MM.1S (cell line): Measurements from ENCODE around the gene CENPF.

Source experiments
- DNase-seq: peaks from one replicate; pipeline ENCODE4 v3.0.0-alpha.2; 2015
- H2AFZ ChIP-seq: fragments of 300-600 bp; sonication (generic); 2 replicates; pipeline ENCODE4 v1.6.0; 2016; ENCODE audit warnings: antibody characterized with exemption, low read length
- H3F3A ChIP-seq: fragments of 300-600 bp; sonication (generic); 2 replicates; pipeline ENCODE4 v1.6.1; 2016; ENCODE audit warnings: mild to moderate bottlenecking, antibody characterized with exemption, low read length, moderate library complexity, mixed read lengths; ENCODE audit not compliant: insufficient read depth
- H3K27ac ChIP-seq: fragments of 300-600 bp; sonication (generic); 2 replicates; pipeline ENCODE4 v1.5.1; 2016; ENCODE audit warnings: mild to moderate bottlenecking, low read length
- H3K27me3 ChIP-seq: fragments of 300-600 bp; sonication (generic); replicated peaks from 2 replicates; pipeline ENCODE4 v1.6.0; 2016; ENCODE audit warnings: low read length; ENCODE audit not compliant: insufficient read depth
- H3K36me3 ChIP-seq: fragments of 300-600 bp; sonication (generic); replicated peaks from 2 replicates; pipeline ENCODE4 v1.6.1; 2016; ENCODE audit warnings: mild to moderate bottlenecking, low read length, mixed read lengths; ENCODE audit not compliant: insufficient read depth
- H3K4me1 ChIP-seq: fragments of 300-600 bp; sonication (generic); 2 replicates; pipeline ENCODE4 v1.6.1; 2016; ENCODE audit warnings: low read length, mixed read lengths
- H3K4me2 ChIP-seq: fragments of 300-600 bp; sonication (generic); 2 replicates; pipeline ENCODE4 v1.6.0; 2016; ENCODE audit warnings: low read depth, low read length
- H3K4me3 ChIP-seq: fragments of 300-600 bp; sonication (generic); 2 replicates; pipeline ENCODE4 v1.5.1; 2016; ENCODE audit warnings: low read length, mixed read lengths
- H3K79me2 ChIP-seq: fragments of 300-600 bp; sonication (generic); 2 replicates; pipeline ENCODE4 v1.6.1; 2016; ENCODE audit warnings: mixed run types, low read length, mixed read lengths
- H3K9ac ChIP-seq: fragments of 300-600 bp; sonication (generic); 2 replicates; pipeline ENCODE4 v1.6.1; 2016; ENCODE audit warnings: low read length, mixed read lengths
- H3K9me2 ChIP-seq: fragments of 300-600 bp; sonication (generic); replicated peaks from 2 replicates; pipeline ENCODE4 v1.6.1; 2016; ENCODE audit warnings: mild to moderate bottlenecking, low read length, mixed read lengths; ENCODE audit not compliant: insufficient read depth
- H3K9me3 ChIP-seq: fragments of 300-600 bp; sonication (generic); replicated peaks from 2 replicates; pipeline ENCODE4 v1.6.1; 2016; ENCODE audit warnings: mild to moderate bottlenecking, low read length, mixed read lengths; ENCODE audit not compliant: insufficient read depth
- H4K20me1 ChIP-seq: fragments of 300-600 bp; sonication (generic); 2 replicates; pipeline ENCODE4 v1.6.1; 2016; ENCODE audit warnings: mild to moderate bottlenecking, low read length, moderate library complexity, mixed read lengths; ENCODE audit not compliant: insufficient read depth
- CTCF ChIP-seq: fragments of 300-600 bp; sonication (generic); IDR thresholded peaks from 2 replicates; pipeline ENCODE4 v1.5.1; 2016; ENCODE audit warnings: antibody characterized with exemption, low read length, mixed read lengths
- EZH2 ChIP-seq: fragments of 300-600 bp; sonication (generic); optimal IDR thresholded peaks from 2 replicates; pipeline ENCODE3; 2017; ENCODE audit warnings: low read depth, mild to moderate bottlenecking, antibody characterized with exemption, low read length, mixed read lengths
- EZH2phosphoT487 ChIP-seq: fragments of 300-600 bp; sonication (generic); IDR thresholded peaks from 2 replicates; pipeline ENCODE4 v1.6.1; 2018; ENCODE audit warnings: antibody characterized with exemption, low read length

CENPF gene

GRCh38 chr1:214635506-214635905 lies 32.5 kb downstream of the CENPF start:
- TF ChIP-seq EZH2 (no peak), CTCF (no peak), EZH2phosphoT487 (no peak)
- no peaks in the 10 kb centered on the region for H3K79me2 ChIP-seq
- DNase-seq, result no peak
- no peaks in the 10 kb centered on the region for H3K9me2 ChIP-seq
- H3F3A ChIP-seq, result no peaks in the 10 kb centered on the region
- no peak overlapping the region for H3K27ac ChIP-seq
- no peaks in the 10 kb centered on the region for H3K9me3 ChIP-seq
- no peaks in the 10 kb centered on the region for H3K27me3 ChIP-seq
- no peak overlapping the region for H3K4me3 ChIP-seq
- H3K4me1 ChIP-seq, result no peaks in the 10 kb centered on the region
- no peak overlapping the region for H2AFZ ChIP-seq
- H3K36me3 ChIP-seq, result peaks cover 36% of the 10 kb centered on the region
- H4K20me1 ChIP-seq, result no peaks in the 10 kb centered on the region
- H3K4me2 ChIP-seq, result no peak overlapping the region
- H3K9ac ChIP-seq, result no peak overlapping the region

- peaks cover 45% of the 10 kb centered on the region for H3K36me3 ChIP-seq
- H3K9me2 ChIP-seq, result no peaks in the 10 kb centered on the region
- DNase-seq, result no peak
- H3K27me3 ChIP-seq, result no peaks in the 10 kb centered on the region
- H2AFZ ChIP-seq, result no peak overlapping the region
- no peaks in the 10 kb centered on the region for H3K4me1 ChIP-seq
- no peak overlapping the region for H3K4me2 ChIP-seq
- no peaks in the 10 kb centered on the region for H3K9me3 ChIP-seq
- H3K27ac ChIP-seq, result no peak overlapping the region
- no peaks in the 10 kb centered on the region for H3K79me2 ChIP-seq
- TF ChIP-seq EZH2 (no peak), EZH2phosphoT487 (no peak), CTCF (no peak)
- H4K20me1 ChIP-seq, result no peaks in the 10 kb centered on the region
- no peak overlapping the region for H3K4me3 ChIP-seq
- no peaks in the 10 kb centered on the region for H3F3A ChIP-seq
- H3K9ac ChIP-seq, result no peak overlapping the region
Measured at GRCh38 chr1:214636436-214636835, 33.4 kb downstream of the CENPF start.

- Histone ChIP-seq H3K4me2 (no peak overlapping the region), H3K4me3 (no peak overlapping the region), H2AFZ (no peak overlapping the region), H3K27ac (no peak overlapping the region), H3K36me3 (peaks cover 51% of the 10 kb centered on the region), H3K9me2 (no peaks in the 10 kb centered on the region), H4K20me1 (no peaks in the 10 kb centered on the region), H3K4me1 (no peaks in the 10 kb centered on the region), H3K27me3 (no peaks in the 10 kb centered on the region), H3F3A (no peaks in the 10 kb centered on the region), H3K79me2 (no peaks in the 10 kb centered on the region), H3K9me3 (no peaks in the 10 kb centered on the region), H3K9ac (no peak overlapping the region)
- DNase-seq, result no peak
- no peak for TF ChIP-seq CTCF
- TF ChIP-seq EZH2phosphoT487, result no peak
- TF ChIP-seq EZH2, result no peak
Measured at GRCh38 chr1:214637125-214637524, 34.1 kb downstream of the CENPF start.
